Measurements from ENCODE around the gene C1orf21.

Gene C1orf21

GRCh38 chr1:184624051-184624450 is 237.2 kb downstream of the C1orf21 start:
- Histone ChIP-seq H3K9ac (ENCODE audit: low read depth, low read length, poor library complexity, severe bottlenecking) (no peak overlapping the region), H3F3A (ENCODE audit: low read depth) (no peaks in the 10 kb centered on the region), H3K4me3 (ENCODE audit: low read length, poor library complexity, severe bottlenecking) (no peak overlapping the region), H3K4me2 (ENCODE audit: low read depth, low read length, poor library complexity, severe bottlenecking) (no peak overlapping the region), H4K20me1 (ENCODE audit: insufficient read depth, low read length, poor library complexity, severe bottlenecking) (no peaks in the 10 kb centered on the region), H3K4me1 (ENCODE audit: insufficient read depth, low read length, poor library complexity, severe bottlenecking) (no peaks in the 10 kb centered on the region), H3K9me2 (replicated peaks; ENCODE audit: low read depth, low read length) (no peaks in the 10 kb centered on the region), H2AFZ (ENCODE audit: low read length) (no peak overlapping the region), H3K36me3 (ENCODE audit: insufficient read depth, low read length) (no peaks in the 10 kb centered on the region), H3K27me3 (ENCODE audit: insufficient read depth, low read length, poor library complexity, severe bottlenecking) (no peaks in the 10 kb centered on the region), H3K79me2 (ENCODE audit: insufficient read depth, low read length) (no peaks in the 10 kb centered on the region), H3K9me3 (ENCODE audit: insufficient read depth, low read depth, low read length) (no peaks in the 10 kb centered on the region)
- no peak for TF ChIP-seq EZH2phosphoT487 (IDR thresholded peaks at IDR 0.05; ENCODE audit: borderline replicate concordance)
- TF ChIP-seq, protein P1, sequence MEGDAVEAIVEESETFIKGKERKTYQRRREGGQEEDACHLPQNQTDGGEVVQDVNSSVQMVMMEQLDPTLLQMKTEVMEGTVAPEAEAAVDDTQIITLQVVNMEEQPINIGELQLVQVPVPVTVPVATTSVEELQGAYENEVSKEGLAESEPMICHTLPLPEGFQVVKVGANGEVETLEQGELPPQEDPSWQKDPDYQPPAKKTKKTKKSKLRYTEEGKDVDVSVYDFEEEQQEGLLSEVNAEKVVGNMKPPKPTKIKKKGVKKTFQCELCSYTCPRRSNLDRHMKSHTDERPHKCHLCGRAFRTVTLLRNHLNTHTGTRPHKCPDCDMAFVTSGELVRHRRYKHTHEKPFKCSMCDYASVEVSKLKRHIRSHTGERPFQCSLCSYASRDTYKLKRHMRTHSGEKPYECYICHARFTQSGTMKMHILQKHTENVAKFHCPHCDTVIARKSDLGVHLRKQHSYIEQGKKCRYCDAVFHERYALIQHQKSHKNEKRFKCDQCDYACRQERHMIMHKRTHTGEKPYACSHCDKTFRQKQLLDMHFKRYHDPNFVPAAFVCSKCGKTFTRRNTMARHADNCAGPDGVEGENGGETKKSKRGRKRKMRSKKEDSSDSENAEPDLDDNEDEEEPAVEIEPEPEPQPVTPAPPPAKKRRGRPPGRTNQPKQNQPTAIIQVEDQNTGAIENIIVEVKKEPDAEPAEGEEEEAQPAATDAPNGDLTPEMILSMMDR (conservative IDR thresholded peaks at IDR 0.05; ENCODE audit: low read length) = no peak

GRCh38 chr1:184624626-184625025 is 237.8 kb downstream of the C1orf21 start:
- H3F3A ChIP-seq (ENCODE audit: low read depth) = no peaks in the 10 kb centered on the region
- H3K9me3 ChIP-seq (ENCODE audit: insufficient read depth, low read depth, low read length) = no peaks in the 10 kb centered on the region
- no peaks in the 10 kb centered on the region for H4K20me1 ChIP-seq (ENCODE audit: insufficient read depth, low read length, poor library complexity, severe bottlenecking)
- no peaks in the 10 kb centered on the region for H3K79me2 ChIP-seq (ENCODE audit: insufficient read depth, low read length)
- TF ChIP-seq EZH2phosphoT487 (IDR thresholded peaks at IDR 0.05; ENCODE audit: borderline replicate concordance) = no peak
- TF ChIP-seq, protein P1 (conservative IDR thresholded peaks at IDR 0.05; ENCODE audit: low read length) = no peak
- no peak overlapping the region for H3K9ac ChIP-seq (ENCODE audit: low read depth, low read length, poor library complexity, severe bottlenecking)
- no peaks in the 10 kb centered on the region for H3K4me1 ChIP-seq (ENCODE audit: insufficient read depth, low read length, poor library complexity, severe bottlenecking)
- H3K4me3 ChIP-seq (ENCODE audit: low read length, poor library complexity, severe bottlenecking) = no peak overlapping the region
- H3K36me3 ChIP-seq (ENCODE audit: insufficient read depth, low read length) = no peaks in the 10 kb centered on the region
- no peaks in the 10 kb centered on the region for H3K9me2 ChIP-seq (replicated peaks; ENCODE audit: low read depth, low read length)
- H3K27me3 ChIP-seq (ENCODE audit: insufficient read depth, low read length, poor library complexity, severe bottlenecking) = no peaks in the 10 kb centered on the region
- no peak overlapping the region for H3K4me2 ChIP-seq (ENCODE audit: low read depth, low read length, poor library complexity, severe bottlenecking)
- no peak overlapping the region for H2AFZ ChIP-seq (ENCODE audit: low read length)

GRCh38 chr1:184625271-184625670 is 238.4 kb downstream of the C1orf21 start:
- no peaks in the 10 kb centered on the region for H3K9me2 ChIP-seq (replicated peaks; ENCODE audit: low read depth, low read length)
- no peak overlapping the region for H2AFZ ChIP-seq (ENCODE audit: low read length)
- H3F3A ChIP-seq (ENCODE audit: low read depth) = no peaks in the 10 kb centered on the region
- H4K20me1 ChIP-seq (ENCODE audit: insufficient read depth, low read length, poor library complexity, severe bottlenecking) = no peaks in the 10 kb centered on the region
- H3K79me2 ChIP-seq (ENCODE audit: insufficient read depth, low read length) = no peaks in the 10 kb centered on the region
- no peak for TF ChIP-seq EZH2phosphoT487 (IDR thresholded peaks at IDR 0.05; ENCODE audit: borderline replicate concordance)
- TF ChIP-seq, protein P1 (conservative IDR thresholded peaks at IDR 0.05; ENCODE audit: low read length) = no peak
- no peak overlapping the region for H3K4me3 ChIP-seq (ENCODE audit: low read length, poor library complexity, severe bottlenecking)
- H3K9ac ChIP-seq (ENCODE audit: low read depth, low read length, poor library complexity, severe bottlenecking) = no peak overlapping the region
- no peaks in the 10 kb centered on the region for H3K27me3 ChIP-seq (ENCODE audit: insufficient read depth, low read length, poor library complexity, severe bottlenecking)
- no peaks in the 10 kb centered on the region for H3K4me1 ChIP-seq (ENCODE audit: insufficient read depth, low read length, poor library complexity, severe bottlenecking)
- no peaks in the 10 kb centered on the region for H3K36me3 ChIP-seq (ENCODE audit: insufficient read depth, low read length)
- no peaks in the 10 kb centered on the region for H3K9me3 ChIP-seq (ENCODE audit: insufficient read depth, low read depth, low read length)
- no peak overlapping the region for H3K4me2 ChIP-seq (ENCODE audit: low read depth, low read length, poor library complexity, severe bottlenecking)
